Measurements from ENCODE around the gene SPATA13.
"Not testable (repeated sequence)": the region's sequence is repeated elsewhere in the genome, so short reads cannot be mapped to it uniquely, and the experiment has no call there.

The SPATA13 gene

DNA sequence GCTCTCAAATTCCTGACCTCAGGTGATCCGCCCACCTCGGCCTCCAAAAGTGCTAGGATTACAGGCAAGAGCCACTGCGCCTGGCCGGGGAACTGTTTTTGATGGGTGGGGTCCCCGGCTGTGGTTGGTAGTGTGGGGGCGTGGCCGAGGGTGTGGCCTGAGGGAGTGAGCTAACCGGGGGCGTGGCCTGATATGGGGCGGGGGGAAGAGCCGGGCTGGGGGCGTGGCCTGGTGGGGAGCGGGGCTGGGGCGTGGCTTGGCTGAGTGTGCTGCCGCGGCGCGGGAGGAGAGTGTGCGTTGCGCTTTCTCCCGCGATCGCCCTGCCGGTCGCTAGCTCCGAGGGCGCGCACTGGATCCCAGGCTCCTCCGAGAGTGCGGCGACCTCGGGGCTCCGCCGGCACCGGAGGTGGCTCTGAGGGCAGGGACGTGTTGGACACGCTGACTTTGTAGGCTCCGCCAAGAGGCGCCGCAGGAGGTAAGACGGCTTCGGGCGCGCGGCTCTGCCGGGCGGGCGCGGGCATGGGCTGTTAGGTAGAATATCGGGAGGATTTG lies at the start of gene SPATA13:
Gene SPATA13 (plus strand): TSS at position 263 of the 552 bp plus-strand sequence. CDS start 62,210 bp downstream, outside the sequence.
- DNase-seq: peak; percentile 61

DNA sequence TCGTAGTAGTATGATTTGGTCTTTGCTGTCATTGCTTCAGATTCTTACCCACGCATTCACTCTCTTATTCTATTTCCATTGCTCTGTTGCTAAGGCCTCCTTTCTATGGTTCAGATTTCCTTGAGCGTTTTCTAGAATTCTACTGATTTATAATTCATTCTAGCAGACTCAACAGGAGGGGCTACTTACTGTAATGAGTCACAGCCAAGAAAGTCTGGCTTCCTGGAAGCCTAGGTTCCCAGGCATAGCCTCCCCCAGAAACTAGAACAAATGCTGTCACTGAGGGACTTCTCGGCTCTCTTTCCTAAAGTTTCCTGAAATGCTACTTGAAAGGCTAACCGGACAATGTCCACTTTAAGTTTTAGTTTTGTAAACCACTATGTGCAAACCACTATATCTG lies 47.7 kb upstream of the SPATA13 start:
- DNase-seq: no peak

DNA sequence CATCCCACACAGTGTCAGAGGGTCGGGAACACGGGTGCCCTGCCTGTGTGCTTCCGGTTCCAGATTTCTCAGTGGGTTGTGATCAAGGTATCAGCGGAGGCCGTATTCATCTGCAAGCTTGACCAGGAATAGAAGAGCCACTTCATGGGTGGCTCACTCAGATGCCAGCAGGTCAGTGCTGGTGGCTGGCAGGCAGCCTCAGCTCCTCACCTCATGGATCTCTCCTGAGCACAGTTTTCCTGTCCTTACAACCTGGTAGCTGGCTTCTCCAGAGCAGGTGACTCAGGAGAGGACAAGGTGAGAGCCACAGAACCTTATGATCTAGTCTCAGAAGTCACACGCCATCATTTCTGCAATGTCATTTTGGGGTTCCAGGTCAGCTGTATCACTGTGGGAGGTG lies 44.8 kb upstream of the SPATA13 start:
- DNase-seq: no peak

DNA sequence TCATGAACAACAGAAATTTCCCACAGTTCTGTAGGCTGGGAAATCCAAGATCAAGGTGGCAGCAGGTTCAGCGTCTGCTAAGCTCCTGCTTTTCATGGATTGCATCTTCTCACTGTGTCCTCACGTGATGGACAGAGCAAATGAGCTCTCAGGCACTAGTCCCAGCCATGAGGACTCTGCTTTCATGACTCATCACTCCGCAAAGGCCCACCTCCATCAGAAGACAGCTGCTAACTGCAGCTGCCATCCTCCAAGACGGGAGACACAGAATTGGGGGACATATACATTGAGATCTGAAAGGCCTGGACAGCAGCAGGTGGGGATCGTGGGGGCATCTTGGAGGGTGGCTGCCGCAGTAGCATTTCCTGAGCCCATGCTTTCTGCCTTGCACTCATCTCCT lies 44.4 kb upstream of the SPATA13 start:
- DNase-seq: no peak

DNA sequence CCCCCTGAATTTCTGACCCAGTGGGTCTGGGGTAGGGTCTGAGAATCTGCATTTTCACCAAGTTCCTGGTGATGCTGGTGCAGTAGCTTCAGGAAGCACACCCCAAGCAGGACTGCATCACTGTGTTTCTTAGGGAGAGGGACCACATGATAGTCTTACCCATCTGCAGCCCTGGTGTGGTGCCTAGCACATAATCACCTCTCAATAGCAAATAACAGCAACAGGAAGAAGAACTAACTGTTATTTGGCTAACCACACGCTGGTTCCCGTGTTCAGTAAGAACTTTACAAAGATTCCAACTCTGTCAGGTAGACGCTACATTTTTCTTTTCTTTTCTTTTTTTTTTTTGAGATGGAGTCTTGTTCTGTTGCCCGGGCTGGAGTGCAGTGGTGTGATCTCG lies 41.9 kb upstream of the SPATA13 start:
- DNase-seq: no peak

DNA sequence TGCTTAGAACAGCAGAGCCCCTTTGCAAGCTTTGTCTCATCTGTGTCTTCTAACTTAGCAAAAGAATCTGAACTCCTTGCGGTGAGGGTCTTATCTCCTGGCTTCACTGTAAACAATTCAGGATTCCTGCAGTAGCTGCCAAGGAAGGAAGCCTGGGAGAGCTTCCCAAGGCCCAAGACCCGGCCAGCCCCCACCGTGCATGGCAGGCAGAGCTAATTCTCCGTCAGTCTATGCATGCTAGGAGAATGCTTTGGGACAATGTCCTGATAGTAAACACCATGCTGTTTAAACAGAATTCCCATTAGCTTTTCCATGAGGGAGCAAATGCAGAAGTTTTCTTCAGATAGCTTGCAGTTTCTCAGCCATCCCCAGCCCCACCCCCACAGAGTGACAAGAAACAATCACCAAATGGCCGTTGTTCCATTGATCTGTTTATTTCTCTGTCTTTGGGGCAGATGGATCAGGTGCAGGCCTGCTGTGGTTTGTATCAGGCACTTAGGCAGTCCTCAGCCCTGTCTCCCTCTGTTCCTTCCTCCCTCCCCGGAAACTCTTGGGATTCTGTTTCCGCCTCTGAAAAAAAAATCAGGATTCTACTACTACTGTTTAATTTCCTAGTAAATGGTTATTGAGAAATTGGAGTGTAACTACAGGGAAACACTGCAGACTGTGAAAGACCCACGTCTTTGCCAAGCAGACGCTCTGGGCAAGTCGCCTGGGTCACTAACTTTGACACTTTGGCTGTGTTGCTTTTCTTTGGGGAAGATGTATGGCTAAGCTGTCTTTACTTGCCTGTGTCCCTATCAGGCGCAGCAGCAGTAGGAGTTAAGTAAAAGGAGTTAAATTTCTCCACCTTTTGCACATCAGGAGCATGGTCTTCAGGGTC lies 40.7 kb upstream of the SPATA13 start:
- no peak for DNase-seq

DNA sequence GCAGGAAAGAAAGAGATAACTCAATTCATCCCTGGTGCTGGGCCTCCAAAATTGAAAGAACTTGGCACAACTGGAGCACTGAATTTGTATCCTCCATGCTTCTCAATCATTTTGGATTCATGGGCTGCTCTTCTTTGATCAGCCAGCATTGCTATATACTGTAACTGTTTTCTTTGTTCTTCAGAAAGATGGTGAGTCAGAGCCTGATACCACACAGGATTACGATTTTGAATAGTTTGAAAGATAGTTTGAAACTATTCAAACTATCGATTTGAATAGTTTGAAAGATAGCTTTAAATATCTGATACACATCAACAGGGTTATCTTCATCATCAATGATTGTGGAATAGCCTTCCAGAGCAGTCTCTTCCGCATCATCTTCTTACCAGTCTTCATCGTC lies 38.5 kb upstream of the SPATA13 start:
- DNase-seq: not testable (repeated sequence)

DNA sequence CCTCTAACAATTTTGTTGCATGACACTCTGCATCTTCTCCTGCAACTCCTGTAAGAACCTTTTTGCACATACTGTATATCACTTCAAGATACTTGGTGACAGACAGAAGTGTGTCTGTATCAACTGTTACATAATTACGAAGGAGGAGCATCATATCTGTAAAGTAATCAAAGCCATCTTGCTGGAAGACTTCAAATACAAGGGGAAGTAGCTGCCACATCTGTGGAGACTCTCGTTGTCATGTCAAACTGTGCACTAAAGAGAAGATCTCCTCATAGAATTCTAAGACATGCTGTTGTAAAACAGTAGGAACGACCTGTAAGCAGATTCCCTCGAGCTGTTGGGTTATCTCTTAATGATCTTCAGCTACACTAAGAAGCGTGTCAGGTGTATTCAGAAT lies 38.0 kb upstream of the SPATA13 start:
- no peak for DNase-seq

DNA sequence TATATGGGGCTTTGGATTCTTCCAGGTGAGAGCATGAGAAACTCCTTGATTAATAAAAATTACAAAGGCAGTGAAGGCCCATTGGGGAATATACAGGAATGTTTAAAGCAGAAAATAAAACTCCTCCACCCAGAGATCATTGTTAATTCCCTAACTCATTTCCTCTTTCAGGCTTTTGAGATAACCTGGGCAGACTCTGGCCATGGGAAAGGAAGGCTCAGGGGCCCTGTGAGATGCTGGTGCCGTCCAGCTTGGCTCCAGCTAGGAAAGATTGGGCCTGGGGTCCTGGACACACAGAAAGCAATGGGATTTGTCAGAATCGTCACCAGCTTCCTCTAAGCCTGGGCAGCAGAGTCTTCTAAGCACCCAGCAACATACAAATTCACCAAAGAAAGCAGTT lies 36.8 kb upstream of the SPATA13 start:
- DNase-seq: no peak

DNA sequence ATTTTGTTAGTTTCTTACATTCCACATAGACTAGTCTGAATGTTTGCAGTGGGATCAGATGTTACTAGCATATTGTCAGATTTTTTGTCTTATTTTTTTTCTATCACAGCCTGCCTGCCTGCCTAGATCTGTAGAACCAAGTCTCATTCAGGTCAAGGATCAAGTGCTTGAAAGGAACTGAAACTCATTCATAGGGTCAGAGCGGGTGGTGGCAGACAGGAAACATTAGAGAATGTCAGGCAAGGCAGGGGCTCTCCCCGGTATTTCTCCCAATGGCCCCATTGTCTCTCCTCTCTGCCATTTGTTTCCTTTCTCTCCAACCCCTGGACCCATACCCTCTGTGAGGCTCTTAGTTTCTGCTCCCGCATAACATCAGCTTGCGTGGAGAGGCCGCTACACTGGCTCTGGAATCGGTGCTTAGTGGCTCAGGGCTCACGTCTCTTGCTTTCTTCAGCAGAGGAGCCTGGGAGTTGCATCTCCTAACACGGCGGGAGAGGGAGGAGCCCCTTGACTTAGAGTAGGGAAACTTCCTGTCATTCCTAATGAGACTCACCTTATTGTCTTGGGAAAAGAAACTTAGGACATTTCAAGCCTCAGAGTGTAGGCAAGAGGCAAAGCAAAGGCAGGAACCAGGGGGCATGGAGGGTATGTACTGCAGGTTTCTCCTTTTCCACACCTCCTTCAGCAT lies 35.6 kb upstream of the SPATA13 start:
- DNase-seq: no peak

DNA sequence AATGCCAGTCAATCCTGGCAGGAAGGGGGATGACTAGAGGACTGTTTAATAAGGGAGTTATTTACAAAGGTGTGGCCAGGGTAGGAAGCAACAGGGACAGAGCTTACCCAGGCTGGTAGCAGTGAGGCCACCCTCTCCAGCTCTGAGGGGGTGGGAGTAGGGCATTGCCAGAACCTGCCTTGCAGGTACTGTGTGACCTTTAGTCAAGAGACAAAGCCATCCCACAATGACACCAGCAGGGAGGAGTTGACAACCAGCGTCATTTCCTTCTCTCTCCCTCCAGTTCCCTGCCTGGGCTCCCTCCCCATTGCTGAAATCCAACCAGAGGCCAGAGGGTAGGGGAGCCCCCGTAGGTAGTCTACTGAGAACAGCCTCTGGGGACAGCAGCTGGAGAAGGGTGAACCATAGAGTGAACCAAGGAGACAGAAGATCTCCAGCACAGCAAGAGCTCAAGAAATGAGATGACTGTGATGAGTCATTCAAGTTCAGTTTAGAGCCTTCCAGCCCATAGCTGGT lies 33.3 kb upstream of the SPATA13 start:
- peak; percentile 57 for DNase-seq

DNA sequence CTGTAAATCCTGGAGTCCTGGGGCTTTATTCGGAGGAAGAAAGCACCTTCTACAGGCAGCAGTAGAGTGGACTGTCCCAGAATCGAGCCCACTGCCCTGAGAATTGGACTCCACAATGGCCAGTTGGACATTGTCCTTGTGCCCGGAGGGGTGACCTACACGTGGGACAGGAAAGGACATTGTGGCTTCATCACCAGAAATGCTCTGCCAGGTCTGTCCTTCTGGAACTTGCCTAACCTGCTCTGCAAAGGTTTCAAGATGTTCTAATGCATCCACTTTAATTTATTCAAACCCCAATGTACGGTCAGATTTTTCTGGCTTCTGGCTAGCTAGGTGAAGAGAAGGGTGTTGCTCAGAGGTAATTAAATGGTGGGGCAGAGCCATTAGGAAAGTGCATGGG lies 32.4 kb upstream of the SPATA13 start:
- no peak for DNase-seq

DNA sequence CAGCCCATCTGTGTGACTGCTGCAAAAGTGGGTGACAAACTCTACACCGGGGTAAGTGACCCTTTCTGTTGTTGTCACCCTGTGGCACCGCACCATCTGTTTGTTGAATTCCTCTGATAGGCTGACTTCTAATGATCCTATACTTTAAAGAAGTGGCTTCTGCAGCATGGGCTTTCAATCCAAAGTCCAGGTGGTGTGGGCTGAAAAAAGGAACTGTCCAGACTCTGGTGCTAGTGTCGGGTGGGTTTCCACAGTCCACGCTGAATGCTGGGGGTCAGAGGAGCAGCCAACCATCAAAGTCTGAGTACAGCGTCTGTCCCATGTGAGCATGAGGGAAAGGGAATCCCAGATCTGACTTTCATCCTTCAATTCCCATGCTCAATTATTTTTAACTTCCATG lies 31.6 kb upstream of the SPATA13 start:
- no peak for DNase-seq

DNA sequence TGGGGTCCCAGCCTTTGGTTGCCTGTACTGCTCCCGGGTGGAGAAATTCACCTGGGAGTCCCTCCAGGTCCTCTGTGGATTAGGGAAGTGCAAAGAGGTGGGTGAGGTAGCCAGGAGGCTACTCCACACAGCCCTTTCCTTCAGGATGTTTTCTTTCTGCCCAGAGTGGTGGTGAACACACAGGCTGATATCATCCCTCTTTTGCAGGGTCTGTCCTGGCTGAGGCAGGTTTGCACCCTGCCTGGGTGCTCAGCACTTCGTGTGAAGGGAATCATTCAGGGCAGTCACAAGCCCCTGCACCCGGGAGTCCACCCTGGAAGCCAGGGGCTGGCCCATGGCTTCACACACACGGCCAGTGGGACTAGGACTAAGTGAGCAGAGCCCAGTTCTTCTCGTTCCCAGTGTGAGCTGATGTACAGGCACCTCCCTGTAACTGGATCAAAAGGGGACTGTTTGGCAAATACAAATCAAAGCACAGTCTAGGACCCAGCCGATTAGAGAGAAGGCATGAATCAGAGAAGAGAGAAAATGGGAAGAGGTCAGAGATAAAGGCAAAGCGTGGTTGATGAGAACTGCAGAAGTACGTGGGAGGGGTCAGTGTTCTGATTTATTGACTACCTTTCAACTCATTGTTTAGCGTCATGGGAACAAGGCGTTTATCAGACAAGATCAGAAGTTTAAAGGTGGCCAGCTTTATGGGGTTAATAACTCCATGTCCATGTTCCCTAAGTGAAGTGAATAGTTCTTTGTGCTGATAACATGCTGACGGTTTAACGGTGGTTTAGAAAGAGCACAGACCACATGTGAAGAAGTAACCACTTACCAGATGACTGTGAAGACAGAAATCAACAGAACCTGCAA lies 30.4 kb upstream of the SPATA13 start:
- no peak for DNase-seq

DNA sequence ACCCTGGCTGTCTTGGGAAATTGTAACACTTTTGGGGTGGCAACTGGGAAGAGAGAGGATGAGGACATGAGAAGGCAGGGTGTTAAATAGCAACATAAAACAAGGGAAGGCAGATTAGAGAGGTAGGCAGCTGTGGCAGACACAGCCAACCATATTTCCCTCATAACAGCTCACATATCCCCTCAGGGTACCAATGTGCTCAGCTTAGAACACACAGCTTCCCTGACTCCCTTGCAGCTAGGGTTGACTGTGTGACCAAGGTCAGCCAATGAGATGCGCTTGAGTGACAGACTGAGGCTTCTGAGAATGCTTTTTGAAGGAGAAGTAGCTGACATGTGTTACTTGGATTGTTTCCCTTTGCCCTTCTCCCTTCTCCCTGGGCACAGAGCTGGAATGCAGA lies 28.8 kb upstream of the SPATA13 start:
- no peak for DNase-seq

DNA sequence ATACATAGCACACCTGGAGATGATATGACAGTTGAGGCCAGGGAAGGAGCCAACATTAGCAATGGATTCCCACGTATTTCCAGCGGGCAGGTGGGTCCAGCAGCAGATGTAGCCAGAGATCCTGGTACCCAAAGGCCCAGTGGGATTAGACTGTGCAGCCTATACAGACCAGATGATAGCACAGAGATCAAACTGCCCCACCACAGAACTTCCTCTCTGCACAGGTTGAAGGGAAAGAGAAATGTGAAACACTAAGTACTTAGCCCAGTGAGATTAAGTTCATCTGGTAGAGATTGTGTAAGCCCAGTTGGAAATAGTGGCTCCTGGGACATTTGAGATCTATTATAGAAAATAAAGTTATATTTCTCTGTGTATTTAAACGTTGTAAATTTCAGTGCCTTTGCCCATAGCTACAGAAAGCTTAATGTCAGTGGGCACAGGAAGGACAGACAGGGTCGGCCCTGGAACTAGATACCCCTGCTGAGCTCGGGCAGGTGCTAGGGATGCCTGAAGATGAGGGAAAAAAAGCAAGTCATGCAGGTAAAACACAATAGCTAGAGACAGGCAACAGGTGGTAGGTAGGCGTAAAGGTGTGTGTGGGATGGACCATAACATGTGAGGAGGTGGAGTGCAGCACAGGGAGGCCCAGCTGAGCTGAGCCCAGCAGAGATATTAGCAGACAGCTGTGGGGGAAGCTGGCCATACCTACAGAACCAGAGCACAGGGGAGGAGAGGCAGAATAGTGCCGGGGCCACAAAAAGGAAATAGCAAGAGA lies 27.3 kb upstream of the SPATA13 start:
- DNase-seq: peak; percentile 6

DNA sequence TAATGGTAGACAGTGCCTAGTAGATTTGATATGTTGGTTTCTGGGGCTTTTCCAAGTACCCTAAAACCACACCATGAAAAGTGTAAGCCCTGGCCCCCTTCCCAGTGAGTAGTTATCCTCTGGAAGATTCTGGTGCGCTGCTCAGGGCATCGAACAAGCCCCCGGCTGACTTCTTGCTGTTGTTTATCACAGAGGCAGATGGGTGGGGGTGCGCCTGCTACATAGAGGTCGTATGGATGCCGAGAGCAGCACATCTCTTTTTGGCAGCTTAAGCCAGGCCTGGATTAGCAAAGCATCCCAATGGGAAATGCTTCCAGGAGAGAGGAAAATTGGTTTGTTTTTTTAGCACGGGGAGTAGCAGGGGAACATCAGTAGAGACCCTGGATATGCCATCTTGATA lies 26.3 kb upstream of the SPATA13 start:
- no peak for DNase-seq

DNA sequence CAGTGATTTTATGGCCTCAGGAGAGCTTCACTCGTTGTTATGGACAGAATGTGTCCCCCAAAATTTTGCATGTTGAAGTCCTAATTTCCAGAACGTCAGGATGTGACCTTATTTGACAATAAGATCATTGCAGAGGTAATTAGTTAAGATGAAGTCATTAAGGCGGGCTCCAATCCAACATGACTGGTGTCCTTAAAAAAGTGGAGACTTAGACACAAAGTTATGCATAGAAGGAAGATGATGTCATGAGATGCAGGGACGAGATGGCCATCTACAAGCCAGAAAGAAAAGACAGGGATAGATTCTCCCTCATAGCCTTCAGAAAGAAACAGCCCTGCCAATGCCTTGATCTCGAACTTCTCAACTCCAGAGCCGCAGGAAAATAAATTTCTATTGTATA lies 25.8 kb upstream of the SPATA13 start:
- DNase-seq: no peak

DNA sequence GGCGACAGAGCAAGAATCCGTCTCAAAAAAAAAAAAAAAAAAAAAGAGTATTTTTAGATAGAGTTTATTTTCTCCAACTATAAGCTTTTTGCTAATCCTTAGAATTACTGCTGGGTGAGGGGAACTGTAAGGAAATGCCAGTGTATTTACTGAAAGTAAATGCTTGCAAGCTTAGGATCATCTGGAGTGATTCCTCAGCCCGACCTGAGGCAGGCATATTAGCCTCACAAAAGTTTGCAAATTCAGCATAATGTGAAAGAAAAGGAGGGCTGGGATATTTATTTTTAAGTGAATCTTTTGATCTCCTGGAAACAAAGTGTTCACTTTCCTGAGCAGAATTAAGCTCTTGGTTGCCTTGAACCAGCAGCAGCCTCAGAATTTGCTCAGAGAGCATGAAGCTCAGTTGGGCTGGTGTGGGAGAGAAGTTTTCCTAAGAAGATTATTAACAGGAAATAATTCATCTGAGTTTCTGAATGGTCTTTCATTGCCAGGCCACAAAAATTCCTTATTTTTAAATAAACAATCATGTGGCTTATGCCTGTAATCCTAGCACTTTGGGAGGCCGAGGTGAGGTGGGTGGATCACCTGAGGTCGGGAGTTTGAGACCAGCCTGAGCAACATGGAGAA lies 24.7 kb upstream of the SPATA13 start:
- no peak for DNase-seq

DNA sequence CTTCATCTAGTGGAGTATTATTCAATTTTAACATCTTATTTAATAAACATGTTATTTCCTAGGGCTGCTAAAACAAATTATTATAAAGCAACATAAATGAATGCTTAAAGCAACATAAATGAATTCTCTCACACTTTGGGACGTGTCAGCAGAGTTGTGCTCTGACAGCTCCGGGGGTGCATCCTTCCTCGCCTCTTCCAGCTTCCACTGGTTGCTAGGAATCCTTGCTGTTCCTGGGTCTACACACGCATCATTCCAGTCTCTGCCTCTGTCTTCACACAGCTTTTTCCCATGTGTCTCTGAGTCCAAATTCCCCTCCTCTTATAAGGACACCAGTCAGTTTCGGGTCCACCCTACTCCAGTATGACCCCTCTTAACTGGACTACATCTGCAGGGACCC lies 21.6 kb upstream of the SPATA13 start:
- DNase-seq: no peak

DNA sequence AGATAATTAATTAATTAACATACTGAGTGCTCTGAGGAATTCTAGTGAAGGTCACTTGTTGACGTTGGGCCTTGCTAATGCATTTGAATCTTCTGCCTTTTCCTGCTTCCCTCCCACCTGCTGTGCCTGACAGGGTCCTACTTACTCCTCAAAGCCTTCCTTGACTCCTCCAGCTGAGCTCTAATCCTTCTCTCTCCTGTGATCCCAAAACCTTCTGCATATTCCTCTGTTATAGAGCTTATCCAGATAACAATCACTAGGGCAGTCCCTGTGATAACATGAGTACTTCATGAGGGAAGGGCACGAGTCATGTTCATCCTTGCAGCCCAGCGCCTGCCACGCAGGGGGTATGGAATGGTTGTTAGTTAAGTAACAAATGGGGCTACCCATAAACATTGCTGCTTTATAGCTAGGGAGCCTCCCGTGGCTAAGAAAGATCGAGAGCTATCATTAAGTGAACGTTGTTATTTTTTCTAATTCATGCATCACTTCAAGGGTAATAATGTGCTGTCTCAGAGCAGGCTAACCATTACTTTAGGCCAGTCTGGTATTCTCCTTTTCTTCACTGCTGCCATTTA lies 19.1 kb upstream of the SPATA13 start:
- no peak for DNase-seq

All from NCI-H510A (cell line).